K562 (cell line): ENCODE results near the gene FRMPD4. TPM values are rescaled to one million over a fixed set of nuclear protein-coding genes. Genes with fewer than 3 reads are reported as not detected.

Experiments
- ATAC-seq: fragments of 200-7000 bp; cut with Tn5 transposase; 3 replicates; pipeline ENCODE4 v1.9.1; 2020; ENCODE audit warnings: moderate library complexity
- BruUV-seq: library from RNA; stranded (reverse); fragments of 400-500 nt; replicated peaks from 2 replicates; lab custom pipeline; 2021; lab: Mats Ljungman, UMichigan
- CTCF ChIA-PET: fragments of 300-600 bp; formaldehyde crosslinking; extraction: SDS; loops from one replicate; lab custom pipeline; 2021; ENCODE audit warnings: low intra/inter-chr PET ratio; lab: Yijun Ruan, JAX
- POLR2A ChIA-PET: fragments of 300-600, 350-650 bp; sonication (Branson Sonifier 250); formaldehyde crosslinking; extraction: SDS; loops from one replicate; lab custom pipeline; 2021; ENCODE audit warnings: antibody characterized with exemption, inconsistent platforms; lab: Yijun Ruan, JAX
- DNase-seq, 4 experiments: peaks; one replicate each; pipeline versions ENCODE4 v3.0.0 to v3.0.0-alpha.2; 2011 to 2018; ENCODE audit warnings: low spot score in 3 of 4, mixed read lengths in 3 of 4; ENCODE audit errors: extremely low read depth in 1 of 4
- FAIRE-seq: peaks from 2 replicates; lab custom pipeline; 2011; peaks lifted over from hg19 to GRCh38; lab: Jason Lieb, UNC
- H2AFZ ChIP-seq: 2 replicates; pipeline ENCODE4 v1.6.0; 2011; ENCODE audit warnings: low read depth, low read length, control low read depth, inconsistent platforms
- H3K27ac ChIP-seq: fragments of 200-600 bp; 3 replicates; pipeline ENCODE4 v1.8.0; 2011; ENCODE audit warnings: low read depth, mild to moderate bottlenecking, control low read depth, inconsistent platforms, low read length, moderate library complexity, mixed read lengths; ENCODE audit errors: extremely low read depth
- H3K27me3 ChIP-seq, 2 experiments: fragments of 300-600 bp in 1 of 2; 2 replicates in 1 of 2; 3 replicates in 1 of 2; pipeline versions ENCODE4 v1.6.0 to v1.8.0; 2011; ENCODE audit warnings: inconsistent platforms in 2 of 2, low read length in 2 of 2, mild to moderate bottlenecking in 1 of 2, mixed read lengths in 1 of 2, moderate library complexity in 1 of 2; ENCODE audit not compliant: control insufficient read depth in 2 of 2, insufficient read depth in 2 of 2
- H3K36me3 ChIP-seq: fragments of 300-600 bp; 3 replicates; pipeline ENCODE4 v1.8.0; 2011; ENCODE audit warnings: mild to moderate bottlenecking, low read length, inconsistent platforms; ENCODE audit not compliant: control insufficient read depth, insufficient read depth
- H3K4me1 ChIP-seq, 2 experiments: fragments of 200-600 bp in 1 of 2; replicated peaks in 1 of 2; 2 replicates in 1 of 2; 3 replicates in 1 of 2; pipeline versions ENCODE4 v1.5.1 to v1.8.0; 2011; ENCODE audit warnings: inconsistent platforms in 2 of 2, low read length in 2 of 2, mild to moderate bottlenecking in 1 of 2, mixed read lengths in 1 of 2, moderate library complexity in 1 of 2; ENCODE audit not compliant: control insufficient read depth in 2 of 2, insufficient read depth in 2 of 2
- H3K4me2 ChIP-seq: 2 replicates; pipeline ENCODE4 v1.6.1; 2011; ENCODE audit warnings: low read length, control low read depth, inconsistent platforms, mixed read lengths; ENCODE audit not compliant: insufficient read depth
- H3K4me3 ChIP-seq: fragments of 200-600 bp; sonication (generic), shearing (Covaris generic); 2 replicates; pipeline ENCODE4 v1.5.1; 2016; ENCODE audit warnings: control low read depth, inconsistent platforms
- H3K79me2 ChIP-seq: fragments of 200-600 bp; 3 replicates; pipeline ENCODE4 v1.8.0; 2011; ENCODE audit warnings: low read length, inconsistent platforms; ENCODE audit not compliant: control insufficient read depth, insufficient read depth
- H3K9ac ChIP-seq, 2 experiments: 2 replicates each; pipeline versions ENCODE4 v1.6.0 to v1.6.1; 2011; ENCODE audit warnings: low read depth in 2 of 2, low read length in 2 of 2, control low read depth in 1 of 2, inconsistent platforms in 1 of 2, mild to moderate bottlenecking in 1 of 2, mixed read lengths in 1 of 2; ENCODE audit not compliant: insufficient read depth in 1 of 2
- H3K9me1 ChIP-seq: one replicate; pipeline ENCODE4 v1.6.0; 2011; ENCODE audit warnings: inconsistent platforms, mild to moderate bottlenecking, low read length, moderate library complexity; ENCODE audit not compliant: control insufficient read depth, insufficient read depth
- H3K9me3 ChIP-seq: replicated peaks from 2 replicates; pipeline ENCODE4 v1.5.1; 2011; ENCODE audit warnings: low read depth, low read length, inconsistent platforms; ENCODE audit not compliant: control insufficient read depth, insufficient read depth
- H4K20me1 ChIP-seq: replicated peaks from 2 replicates; pipeline ENCODE4 v1.6.1; 2011; ENCODE audit warnings: low read length, inconsistent platforms, mixed read lengths; ENCODE audit not compliant: control insufficient read depth, insufficient read depth
- ID3 ChIP-seq, 2 experiments: fragments of 250-450 bp in 1 of 2; fragments of 450-650 bp in 1 of 2; sonication (Bioruptor Pico) in 1 of 2; IDR thresholded peaks; 2 replicates each; pipeline versions ENCODE4 v1.6.1 to v1.8.0; 2016 to 2021; ENCODE audit warnings: mild to moderate bottlenecking in 2 of 2, moderate library complexity in 2 of 2, missing compliant biosample characterization in 1 of 2, missing genetic modification characterization in 1 of 2
- RCOR1 ChIP-seq, 2 experiments: IDR thresholded peaks; 2 replicates each; pipeline ENCODE4 v1.6.1; 2012; ENCODE audit warnings: low read depth in 2 of 2, low read length in 2 of 2, borderline replicate concordance in 1 of 2, improper control_type of control experiment in 1 of 2
- SRSF9 ChIP-seq: fragments of 200-400 bp; formaldehyde crosslinking; IDR thresholded peaks from 2 replicates; pipeline ENCODE4 v1.6.1; 2017; ENCODE audit warnings: low read depth, low read length, borderline replicate concordance
- ZNF609 ChIP-seq: sonication (generic); formaldehyde crosslinking; IDR thresholded peaks from 2 replicates; pipeline ENCODE4 v1.8.1; 2023; ENCODE audit warnings: missing genetic modification reagents, mild to moderate bottlenecking, borderline replicate concordance
- WGBS: fragments of 100-300 bp; shearing (Covaris generic); methylation state at CpG from one replicate; pipeline ENCODE4 v1.1.6; 2016; ENCODE audit warnings: low coverage, mixed read lengths; ENCODE audit not compliant: insufficient coverage; ENCODE audit errors: missing lambda C conversion rate; 5-methylcytosine and 5-hydroxymethylcytosine counted together
- in situ Hi-C: fragments of 300-500 bp; cut with MboI; formaldehyde crosslinking; loops from 4 replicates; pipeline ENCODE4 v1.15.0; 2018; ENCODE audit warnings: inconsistent platforms, mixed read lengths
- intact Hi-C: fragments of 100-400 bp; cut with micrococcal nuclease; formaldehyde crosslinking; loops from 2 replicates; pipeline ENCODE4 v1.14.2; 2022
- polyA plus RNA-seq, 8 experiments: library from polyadenylated mRNA; depleted of rRNA in 4 of 8; stranded (reverse) in 5 of 8; unstranded in 3 of 8; fragments of >200 nt; fragmentation: Nextera tagmentation in 2 of 8; fragmentation: Illumina TruSeq in 1 of 8; extraction: Ambion mirVana in 2 of 8; extraction: Trizol in 1 of 8; gene quantifications; 2 replicates each; pipeline versions ENCODE4 v1.2.1 to v1.2.3, GENCODE V29; 2011 to 2014; ENCODE audit warnings: inconsistent platforms in 1 of 8, missing spikeins in 1 of 8
- total RNA-seq, 7 experiments: library from RNA; depleted of rRNA in 6 of 7; stranded (reverse); fragments of >200 nt in 6 of 7; fragmentation: Illumina TruSeq in 2 of 7; extraction: Trizol in 2 of 7; gene quantifications; 2 replicates each; pipeline versions ENCODE4 v1.2.1 to v1.2.3, GENCODE V29; 2011 to 2021; ENCODE audit warnings: low replicate concordance in 1 of 7

FRMPD4 gene
- total and polyA plus RNA-seq, 9 of the 15 experiments (the other 6 are each of a cell fraction or from before 2014, with no cell fraction given): not detected

- CTCF ChIA-PET: no interaction called here
Observed at GRCh38 chrX:12370497-12370986, 232.3 kb downstream of the FRMPD4 start.

More at GRCh38 chrX:12370497-12370986, 232.3 kb downstream of the FRMPD4 start:
- TF ChIP-seq SRSF9 (no peak), ID3 (CRISPR knock-in tag; IDR thresholded peaks at IDR 0.05) (no peak), ID3 (tag; IDR thresholded peaks at IDR 0.05) (no peak), ZNF609 (CRISPR knock-in tag) (no peak), RCOR1 (IDR thresholded peaks at IDR 0.05; ENCODE audit: borderline replicate concordance in 1 of 2, low read depth in 2 of 2, low read length in 2 of 2) (no peak)
- no peaks in the 10 kb centered on the region for H3K79me2 ChIP-seq
- intact Hi-C loops: no loop called here
- POLR2A ChIA-PET: no interaction called here
- H3K9ac ChIP-seq: no peak overlapping the region
- no TSS peak for BruUV-seq
- ATAC-seq (no peak), FAIRE-seq (no peak), DNase-seq (no peak)
- H3K9me1 ChIP-seq: no peaks in the 10 kb centered on the region
- no peak overlapping the region for H3K27ac ChIP-seq
- in situ Hi-C loops: no loop called here
- H3K36me3 ChIP-seq: no peaks in the 10 kb centered on the region
- no peaks in the 10 kb centered on the region for H3K9me3 ChIP-seq
- H2AFZ ChIP-seq: no peak overlapping the region
- H3K27me3 ChIP-seq: no peaks in the 10 kb centered on the region
- H3K4me3 ChIP-seq: no peak overlapping the region
- WGBS: 0% methylated on average over 3 of the region's 3 CpGs
- H4K20me1 ChIP-seq: no peaks in the 10 kb centered on the region
- H3K4me2 ChIP-seq: no peak overlapping the region
- H3K4me1 ChIP-seq: no peaks in the 10 kb centered on the region
